ENCODE results near the gene DOK5.
"Not testable (repeated sequence)": the region's sequence is repeated elsewhere in the genome, so short reads cannot be mapped to it uniquely, and the experiment has no call there.

The DOK5 gene

DNA sequence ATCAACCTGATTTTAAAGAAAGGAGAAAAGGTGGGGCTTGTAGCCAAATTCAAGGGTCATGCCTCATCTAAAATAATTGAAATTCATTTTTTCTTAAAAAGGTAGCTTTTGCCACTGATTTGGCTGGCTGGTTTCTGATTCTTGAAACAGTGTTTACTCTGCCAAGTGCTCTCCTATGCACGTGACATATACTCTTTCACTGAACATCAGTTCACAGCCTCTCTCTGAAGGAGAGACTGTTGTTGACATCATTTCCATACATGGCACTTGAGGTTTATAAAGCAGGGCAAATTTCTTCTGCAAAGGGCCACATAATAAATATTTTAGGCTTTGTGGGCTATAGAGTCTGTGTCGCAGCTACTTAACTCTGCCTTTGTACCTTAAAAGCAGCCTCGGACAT lies 40.4 kb upstream of the DOK5 start:
- H3K4me3 ChIP-seq (replicated peaks; ENCODE audit: low read depth, low read length), result no peak overlapping the region
- TF ChIP-seq, protein P1, sequence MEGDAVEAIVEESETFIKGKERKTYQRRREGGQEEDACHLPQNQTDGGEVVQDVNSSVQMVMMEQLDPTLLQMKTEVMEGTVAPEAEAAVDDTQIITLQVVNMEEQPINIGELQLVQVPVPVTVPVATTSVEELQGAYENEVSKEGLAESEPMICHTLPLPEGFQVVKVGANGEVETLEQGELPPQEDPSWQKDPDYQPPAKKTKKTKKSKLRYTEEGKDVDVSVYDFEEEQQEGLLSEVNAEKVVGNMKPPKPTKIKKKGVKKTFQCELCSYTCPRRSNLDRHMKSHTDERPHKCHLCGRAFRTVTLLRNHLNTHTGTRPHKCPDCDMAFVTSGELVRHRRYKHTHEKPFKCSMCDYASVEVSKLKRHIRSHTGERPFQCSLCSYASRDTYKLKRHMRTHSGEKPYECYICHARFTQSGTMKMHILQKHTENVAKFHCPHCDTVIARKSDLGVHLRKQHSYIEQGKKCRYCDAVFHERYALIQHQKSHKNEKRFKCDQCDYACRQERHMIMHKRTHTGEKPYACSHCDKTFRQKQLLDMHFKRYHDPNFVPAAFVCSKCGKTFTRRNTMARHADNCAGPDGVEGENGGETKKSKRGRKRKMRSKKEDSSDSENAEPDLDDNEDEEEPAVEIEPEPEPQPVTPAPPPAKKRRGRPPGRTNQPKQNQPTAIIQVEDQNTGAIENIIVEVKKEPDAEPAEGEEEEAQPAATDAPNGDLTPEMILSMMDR (IDR thresholded peaks at IDR 0.05; ENCODE audit: low read length, missing control alignments), result no peak
- no peak for DNase-seq (ENCODE audit: low read depth)

DNA sequence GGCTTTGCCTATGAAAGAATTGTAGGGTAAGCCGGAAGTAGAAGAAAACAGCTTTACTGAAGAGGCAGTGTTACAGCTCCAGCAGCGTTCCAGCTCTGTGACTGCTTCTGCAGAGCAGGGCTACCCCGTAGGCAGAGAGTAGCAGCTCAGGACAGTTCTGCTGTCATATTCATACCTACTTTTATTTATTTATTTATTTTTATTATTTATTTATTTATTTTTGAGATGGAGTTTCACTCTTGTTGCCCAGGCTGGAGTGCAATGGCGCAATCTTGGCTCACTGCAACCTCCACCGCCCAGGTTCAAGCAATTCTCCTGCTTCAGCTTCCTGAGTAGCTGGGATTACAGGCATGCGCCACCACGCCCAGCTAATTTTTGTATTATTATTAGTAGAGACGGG lies 39.0 kb upstream of the DOK5 start:
- not testable (repeated sequence) for H3K4me3 ChIP-seq (replicated peaks; ENCODE audit: low read depth, low read length); DNase-seq (ENCODE audit: low read depth)

DNA sequence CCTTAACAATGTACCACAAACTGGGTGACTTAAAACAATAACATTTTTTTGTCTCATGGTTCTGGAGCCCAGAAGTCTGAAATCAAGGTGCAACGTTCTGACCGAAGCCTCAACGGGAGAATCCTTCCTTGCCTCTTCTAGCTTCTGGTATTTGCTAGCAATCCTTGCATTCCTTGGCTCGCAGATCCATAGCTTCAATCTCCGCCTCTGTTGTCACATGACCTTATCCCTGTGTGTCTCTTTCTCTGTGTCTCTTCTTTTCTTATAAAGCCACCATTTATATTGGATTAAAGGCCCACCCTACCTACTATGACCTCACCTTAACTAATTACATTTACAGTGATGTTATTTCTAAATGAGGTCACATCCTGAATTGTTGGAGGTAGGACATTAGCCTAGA lies 37.2 kb upstream of the DOK5 start:
- no peak for DNase-seq (ENCODE audit: low read depth)
- TF ChIP-seq, protein P1 (IDR thresholded peaks at IDR 0.05; ENCODE audit: low read length, missing control alignments), result no peak
- no peak overlapping the region for H3K4me3 ChIP-seq (replicated peaks; ENCODE audit: low read depth, low read length)

DNA sequence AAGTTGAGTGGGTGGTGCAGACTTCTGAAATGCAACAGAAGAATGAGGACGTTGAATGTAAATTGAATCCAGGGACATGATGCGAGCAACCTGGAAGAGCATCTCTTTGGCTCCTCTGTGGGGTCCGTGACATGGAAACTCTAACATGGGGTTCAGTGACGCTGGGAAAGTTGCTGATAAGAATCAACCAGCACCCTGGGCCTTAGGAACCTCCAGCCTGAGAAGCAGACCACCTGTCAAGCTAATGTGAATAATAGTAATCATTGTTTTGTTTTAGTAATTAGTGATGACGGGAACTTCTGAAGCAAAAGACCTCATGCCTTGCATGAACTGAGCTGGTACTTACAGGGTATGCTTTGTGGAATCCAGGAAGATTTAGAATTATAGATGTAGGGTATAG lies 25.2 kb upstream of the DOK5 start:
- H3K4me3 ChIP-seq (replicated peaks; ENCODE audit: low read depth, low read length), result no peak overlapping the region
- no peak for DNase-seq (ENCODE audit: low read depth)
- TF ChIP-seq, protein P1 (IDR thresholded peaks at IDR 0.05; ENCODE audit: low read length, missing control alignments), result no peak

DNA sequence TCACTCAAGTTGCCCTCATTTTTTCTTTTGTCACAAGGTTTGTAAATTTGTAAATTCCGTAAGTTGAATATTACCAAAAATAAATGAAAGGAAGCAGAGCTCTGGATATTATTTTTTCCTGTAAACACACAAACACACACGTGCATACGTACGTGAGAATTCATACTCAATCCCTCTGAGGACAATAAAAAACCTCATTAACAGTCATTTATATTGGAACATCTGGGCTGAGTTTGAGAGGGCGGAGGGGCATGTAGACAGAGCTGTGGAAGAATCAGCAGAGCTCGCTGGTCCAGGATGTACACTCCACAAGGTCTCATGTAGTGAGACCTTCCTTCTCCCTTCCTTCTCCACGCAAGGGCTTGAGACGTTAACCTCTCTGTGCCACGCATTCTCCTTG lies 24.2 kb upstream of the DOK5 start:
- no peak overlapping the region for H3K4me3 ChIP-seq (replicated peaks; ENCODE audit: low read depth, low read length)
- TF ChIP-seq, protein P1 (IDR thresholded peaks at IDR 0.05; ENCODE audit: low read length, missing control alignments), result no peak
- DNase-seq (ENCODE audit: low read depth), result no peak

DNA sequence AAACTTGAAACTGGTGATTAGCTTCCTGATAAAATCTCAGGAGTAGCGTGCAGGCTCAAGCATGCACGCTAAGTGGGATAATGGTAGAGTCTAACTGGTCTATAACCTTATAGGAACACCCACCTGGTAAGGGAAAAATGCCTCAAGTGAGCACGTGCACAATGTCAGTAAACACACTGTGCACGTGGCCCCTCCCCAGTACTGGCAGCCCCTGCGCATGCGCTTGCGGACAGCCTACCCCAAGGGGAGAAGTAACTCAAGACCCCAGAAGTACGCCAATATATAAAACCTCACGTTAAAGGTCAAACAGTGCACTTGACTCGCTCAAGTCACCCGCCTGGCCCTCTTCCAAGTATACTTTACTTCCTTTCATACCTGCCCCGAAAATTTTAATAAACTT lies 23.1 kb upstream of the DOK5 start:
- no peak for DNase-seq (ENCODE audit: low read depth)
- TF ChIP-seq, protein P1 (IDR thresholded peaks at IDR 0.05; ENCODE audit: low read length, missing control alignments), result no peak
- no peak overlapping the region for H3K4me3 ChIP-seq (replicated peaks; ENCODE audit: low read depth, low read length)

DNA sequence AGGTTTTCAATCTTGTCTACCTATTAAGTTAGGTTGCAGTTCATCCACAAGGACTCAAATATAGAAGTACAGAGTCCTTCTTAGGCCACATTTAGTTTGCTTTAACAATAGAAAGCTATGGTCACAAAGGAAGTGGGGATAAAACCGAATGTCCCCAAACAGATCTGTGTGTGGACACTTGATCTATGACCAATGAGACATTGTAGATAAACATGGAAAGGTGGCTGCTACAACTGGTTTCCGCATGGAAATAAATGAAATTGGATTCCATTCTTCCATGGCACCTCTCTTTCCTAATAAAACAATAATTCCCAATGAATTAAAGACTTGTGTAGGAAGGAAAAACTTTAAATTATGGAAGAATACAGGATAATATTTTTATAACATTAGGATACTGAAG lies 20.4 kb upstream of the DOK5 start:
- TF ChIP-seq, protein P1 (IDR thresholded peaks at IDR 0.05; ENCODE audit: low read length, missing control alignments), result no peak
- no peak overlapping the region for H3K4me3 ChIP-seq (replicated peaks; ENCODE audit: low read depth, low read length)
- no peak for DNase-seq (ENCODE audit: low read depth)

DNA sequence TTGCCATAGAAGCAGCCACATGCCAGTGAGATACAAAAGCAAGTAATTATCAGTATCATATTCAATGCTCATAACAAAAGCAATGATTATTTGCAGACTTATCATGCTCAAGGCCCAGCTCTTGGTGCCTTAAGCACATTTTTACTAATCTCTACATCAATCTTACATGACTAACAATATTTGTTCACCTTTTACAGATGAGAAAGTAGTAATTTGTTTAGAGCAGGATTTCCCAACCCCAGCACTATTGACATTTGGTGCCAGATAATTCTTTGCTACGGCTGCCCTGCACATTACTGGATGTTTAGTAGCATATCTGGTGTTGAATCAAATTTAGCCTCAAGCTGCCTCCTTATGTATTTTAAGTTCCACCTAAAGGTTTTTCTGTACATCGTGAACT lies 19.0 kb upstream of the DOK5 start:
- TF ChIP-seq, protein P1 (IDR thresholded peaks at IDR 0.05; ENCODE audit: low read length, missing control alignments), result no peak
- no peak overlapping the region for H3K4me3 ChIP-seq (replicated peaks; ENCODE audit: low read depth, low read length)
- no peak for DNase-seq (ENCODE audit: low read depth)
